Ishikawa (cell line): ENCODE results near the gene CARMIL1.

Experiments
- CEBPB ChIP-seq: IDR thresholded peaks from 2 replicates; pipeline ENCODE4 v1.6.1; 2012
- CREB1 ChIP-seq: IDR thresholded peaks from 2 replicates; pipeline ENCODE4 v1.6.1; 2012; ENCODE audit warnings: low read depth
- EP300 ChIP-seq: IDR thresholded peaks from 2 replicates; pipeline ENCODE4 v1.6.1; 2012; ENCODE audit warnings: borderline replicate concordance
- FOXM1 ChIP-seq: IDR thresholded peaks from 2 replicates; pipeline ENCODE4 v1.6.1; 2012; ENCODE audit warnings: low read depth, borderline replicate concordance
- MAX ChIP-seq: IDR thresholded peaks from 2 replicates; pipeline ENCODE4 v1.6.1; 2012
- NFIC ChIP-seq: IDR thresholded peaks from 2 replicates; pipeline ENCODE4 v1.6.1; 2012
- RAD21 ChIP-seq: IDR thresholded peaks from 2 replicates; pipeline ENCODE4 v1.6.1; 2012; ENCODE audit warnings: low read depth
- TAF1 ChIP-seq: IDR thresholded peaks from 2 replicates; pipeline ENCODE4 v1.6.1; 2012; ENCODE audit warnings: low read depth, mild to moderate bottlenecking
- TCF12 ChIP-seq: IDR thresholded peaks from 2 replicates; pipeline ENCODE4 v1.6.1; 2012; ENCODE audit warnings: low read depth
- TEAD4 ChIP-seq: IDR thresholded peaks from 2 replicates; pipeline ENCODE4 v1.6.1; 2012
- USF1 ChIP-seq: IDR thresholded peaks from 2 replicates; pipeline ENCODE4 v1.6.1; 2012
- YY1 ChIP-seq: IDR thresholded peaks from 2 replicates; pipeline ENCODE4 v1.6.1; 2012; ENCODE audit warnings: low read depth
- TF ChIP-seq, protein P1 (sequence below): IDR thresholded peaks from 2 replicates; pipeline ENCODE4 v1.6.1; 2012; ENCODE audit warnings: low read depth, mild to moderate bottlenecking

DNA sequence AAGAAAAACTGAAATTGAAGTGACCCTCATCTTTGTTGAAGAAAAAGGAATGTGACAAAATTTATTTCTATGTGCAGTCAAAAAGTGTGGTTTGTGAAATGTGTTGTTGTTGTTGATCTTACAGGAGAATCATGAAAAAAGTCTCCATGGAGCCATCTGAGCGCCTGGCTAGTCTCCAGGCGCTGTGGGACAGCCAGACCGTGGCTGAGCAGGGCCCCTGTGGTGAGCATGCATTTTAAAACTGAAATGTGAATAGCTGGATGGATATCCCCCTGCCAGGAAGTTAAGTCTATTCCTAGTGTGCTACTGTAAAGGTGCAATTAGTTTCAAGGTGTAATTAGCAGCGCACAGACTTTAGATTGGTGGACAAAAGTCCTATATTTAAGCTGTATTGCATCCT is 170.6 kb downstream of the CARMIL1 start:
- TF ChIP-seq YY1 (no peak), EP300 (no peak), FOXM1 (no peak), MAX (peak; percentile 20; the same call in 1 of the 2 replicates), CEBPB (no peak), RAD21 (no peak), USF1 (no peak), TCF12 (peak; percentile 66), TEAD4 (peak; percentile 64), TAF1 (no peak), NFIC (peak; percentile 87), CREB1 (no peak)
- TF ChIP-seq, protein P1, sequence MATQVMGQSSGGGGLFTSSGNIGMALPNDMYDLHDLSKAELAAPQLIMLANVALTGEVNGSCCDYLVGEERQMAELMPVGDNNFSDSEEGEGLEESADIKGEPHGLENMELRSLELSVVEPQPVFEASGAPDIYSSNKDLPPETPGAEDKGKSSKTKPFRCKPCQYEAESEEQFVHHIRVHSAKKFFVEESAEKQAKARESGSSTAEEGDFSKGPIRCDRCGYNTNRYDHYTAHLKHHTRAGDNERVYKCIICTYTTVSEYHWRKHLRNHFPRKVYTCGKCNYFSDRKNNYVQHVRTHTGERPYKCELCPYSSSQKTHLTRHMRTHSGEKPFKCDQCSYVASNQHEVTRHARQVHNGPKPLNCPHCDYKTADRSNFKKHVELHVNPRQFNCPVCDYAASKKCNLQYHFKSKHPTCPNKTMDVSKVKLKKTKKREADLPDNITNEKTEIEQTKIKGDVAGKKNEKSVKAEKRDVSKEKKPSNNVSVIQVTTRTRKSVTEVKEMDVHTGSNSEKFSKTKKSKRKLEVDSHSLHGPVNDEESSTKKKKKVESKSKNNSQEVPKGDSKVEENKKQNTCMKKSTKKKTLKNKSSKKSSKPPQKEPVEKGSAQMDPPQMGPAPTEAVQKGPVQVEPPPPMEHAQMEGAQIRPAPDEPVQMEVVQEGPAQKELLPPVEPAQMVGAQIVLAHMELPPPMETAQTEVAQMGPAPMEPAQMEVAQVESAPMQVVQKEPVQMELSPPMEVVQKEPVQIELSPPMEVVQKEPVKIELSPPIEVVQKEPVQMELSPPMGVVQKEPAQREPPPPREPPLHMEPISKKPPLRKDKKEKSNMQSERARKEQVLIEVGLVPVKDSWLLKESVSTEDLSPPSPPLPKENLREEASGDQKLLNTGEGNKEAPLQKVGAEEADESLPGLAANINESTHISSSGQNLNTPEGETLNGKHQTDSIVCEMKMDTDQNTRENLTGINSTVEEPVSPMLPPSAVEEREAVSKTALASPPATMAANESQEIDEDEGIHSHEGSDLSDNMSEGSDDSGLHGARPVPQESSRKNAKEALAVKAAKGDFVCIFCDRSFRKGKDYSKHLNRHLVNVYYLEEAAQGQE, result no peak
